DND-41 (cell line): Measurements from ENCODE around the gene CELSR3.

Source experiments
- ATAC-seq: fragments of 200-7000 bp; cut with Tn5 transposase; 3 replicates; pipeline ENCODE4 v1.9.1; 2021; ENCODE audit warnings: low read depth; ENCODE audit not compliant: insufficient read depth
- DNase-seq: peaks from one replicate; pipeline ENCODE4 v3.0.0-alpha.2; 2020
- H2AFZ ChIP-seq: 2 replicates; pipeline ENCODE4 v1.6.0; 2012; ENCODE audit warnings: low read depth, low read length
- H3K27ac ChIP-seq: 2 replicates; pipeline ENCODE4 v1.5.1; 2012; ENCODE audit warnings: low read length, inconsistent platforms
- H3K27me3 ChIP-seq: fragments of 200-600 bp; sonication (generic); 2 replicates; pipeline ENCODE4 v1.6.0; 2012; ENCODE audit warnings: low read length, mild to moderate bottlenecking, inconsistent platforms; ENCODE audit not compliant: insufficient read depth, poor library complexity
- H3K36me3 ChIP-seq: 2 replicates; pipeline ENCODE4 v1.5.1; 2012; ENCODE audit warnings: low read length, inconsistent platforms; ENCODE audit not compliant: insufficient read depth
- H3K4me1 ChIP-seq: 2 replicates; pipeline ENCODE4 v1.5.1; 2012; ENCODE audit warnings: mild to moderate bottlenecking, low read length; ENCODE audit not compliant: insufficient read depth
- H3K4me2 ChIP-seq: 2 replicates; pipeline ENCODE4 v1.6.0; 2012; ENCODE audit warnings: mild to moderate bottlenecking, moderate library complexity, low read length, inconsistent platforms; ENCODE audit not compliant: insufficient read depth
- H3K4me3 ChIP-seq, 2 experiments: fragments of 200-600 bp in 1 of 2; shearing (Covaris generic) in 1 of 2; 2 replicates each; pipeline ENCODE4 v1.5.1; 2012 to 2016; ENCODE audit warnings: inconsistent platforms in 2 of 2, low read length in 2 of 2, mild to moderate bottlenecking in 2 of 2, low read depth in 1 of 2, moderate library complexity in 1 of 2
- H3K79me2 ChIP-seq: 2 replicates; pipeline ENCODE4 v1.6.0; 2012; ENCODE audit warnings: low read length, inconsistent platforms; ENCODE audit not compliant: insufficient read depth
- H3K9ac ChIP-seq: 2 replicates; pipeline ENCODE4 v1.6.0; 2012; ENCODE audit warnings: low read depth, mild to moderate bottlenecking, inconsistent platforms, low read length, moderate library complexity
- H3K9me3 ChIP-seq: 2 replicates; pipeline ENCODE4 v1.5.1; 2012; ENCODE audit warnings: low read length, moderate library complexity, mild to moderate bottlenecking, inconsistent platforms; ENCODE audit not compliant: insufficient read depth, severe bottlenecking
- H4K20me1 ChIP-seq: 2 replicates; pipeline ENCODE4 v1.6.0; 2012; ENCODE audit warnings: low read length; ENCODE audit not compliant: insufficient read depth
- EZH2 ChIP-seq: IDR thresholded peaks from 3 replicates; pipeline ENCODE4 v1.6.1; 2012; ENCODE audit warnings: borderline replicate concordance, low read depth, mild to moderate bottlenecking, moderate library complexity, low read length, inconsistent platforms; ENCODE audit not compliant: severe bottlenecking
- TF ChIP-seq, protein P1 (sequence below): IDR thresholded peaks from 2 replicates; pipeline ENCODE4 v1.5.1; 2012; ENCODE audit warnings: borderline replicate concordance, low read length, moderate library complexity, mild to moderate bottlenecking; ENCODE audit not compliant: poor library complexity, severe bottlenecking; ENCODE audit errors: extremely low read depth

Gene CELSR3

DNA sequence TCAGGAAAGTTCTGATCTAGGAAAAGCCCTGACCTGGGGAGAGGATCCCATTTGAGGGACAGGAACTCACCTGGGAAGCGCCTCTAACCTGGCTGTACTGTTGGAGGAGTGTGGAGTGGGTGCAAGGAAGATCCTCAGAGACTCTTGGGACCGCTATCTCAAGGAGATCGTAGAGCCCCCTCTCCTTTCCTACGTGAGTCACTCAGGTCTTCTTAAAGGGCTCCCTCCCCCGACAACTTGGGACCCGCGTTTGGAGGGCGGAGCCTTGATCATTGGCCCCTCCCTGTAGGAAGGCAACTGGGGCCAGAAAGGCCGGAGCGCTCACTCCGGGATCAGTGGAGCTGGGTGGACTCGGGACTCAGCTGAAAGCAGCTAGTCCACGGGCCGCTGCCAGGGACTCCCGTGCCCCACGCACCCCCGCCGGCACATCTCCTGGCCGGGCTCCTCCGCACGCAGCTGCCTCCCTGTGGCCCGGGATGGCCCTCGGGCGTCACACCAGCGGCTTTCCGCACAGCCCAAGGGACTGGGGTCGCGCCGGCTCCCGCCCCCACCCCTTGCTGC is 27.9 kb downstream of the CELSR3 start:
- H2AFZ ChIP-seq = peak overlapping the region; percentile 95
- H4K20me1 ChIP-seq = peaks cover 16% of the 10 kb centered on the region; the same call in 1 of the 2 replicates
- H3K79me2 ChIP-seq = peaks cover 9% of the 10 kb centered on the region; the same call in 1 of the 2 replicates
- H3K9ac ChIP-seq = peak overlapping the region; percentile 72
- no peaks in the 10 kb centered on the region for H3K9me3 ChIP-seq
- H3K27me3 ChIP-seq = no peaks in the 10 kb centered on the region
- H3K4me1 ChIP-seq = peaks cover 27% of the 10 kb centered on the region
- H3K36me3 ChIP-seq = peaks cover 41% of the 10 kb centered on the region
- TF ChIP-seq, protein P1, sequence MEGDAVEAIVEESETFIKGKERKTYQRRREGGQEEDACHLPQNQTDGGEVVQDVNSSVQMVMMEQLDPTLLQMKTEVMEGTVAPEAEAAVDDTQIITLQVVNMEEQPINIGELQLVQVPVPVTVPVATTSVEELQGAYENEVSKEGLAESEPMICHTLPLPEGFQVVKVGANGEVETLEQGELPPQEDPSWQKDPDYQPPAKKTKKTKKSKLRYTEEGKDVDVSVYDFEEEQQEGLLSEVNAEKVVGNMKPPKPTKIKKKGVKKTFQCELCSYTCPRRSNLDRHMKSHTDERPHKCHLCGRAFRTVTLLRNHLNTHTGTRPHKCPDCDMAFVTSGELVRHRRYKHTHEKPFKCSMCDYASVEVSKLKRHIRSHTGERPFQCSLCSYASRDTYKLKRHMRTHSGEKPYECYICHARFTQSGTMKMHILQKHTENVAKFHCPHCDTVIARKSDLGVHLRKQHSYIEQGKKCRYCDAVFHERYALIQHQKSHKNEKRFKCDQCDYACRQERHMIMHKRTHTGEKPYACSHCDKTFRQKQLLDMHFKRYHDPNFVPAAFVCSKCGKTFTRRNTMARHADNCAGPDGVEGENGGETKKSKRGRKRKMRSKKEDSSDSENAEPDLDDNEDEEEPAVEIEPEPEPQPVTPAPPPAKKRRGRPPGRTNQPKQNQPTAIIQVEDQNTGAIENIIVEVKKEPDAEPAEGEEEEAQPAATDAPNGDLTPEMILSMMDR = no peak
- no peak for TF ChIP-seq EZH2
- peak overlapping the region; percentile 44 for H3K27ac ChIP-seq
- ATAC-seq (peak; percentile 29), DNase-seq (peak; percentile 67)
- H3K4me3 ChIP-seq = peak overlapping the region; percentile 62 to 92
- peak overlapping the region; percentile 99 for H3K4me2 ChIP-seq

DNA sequence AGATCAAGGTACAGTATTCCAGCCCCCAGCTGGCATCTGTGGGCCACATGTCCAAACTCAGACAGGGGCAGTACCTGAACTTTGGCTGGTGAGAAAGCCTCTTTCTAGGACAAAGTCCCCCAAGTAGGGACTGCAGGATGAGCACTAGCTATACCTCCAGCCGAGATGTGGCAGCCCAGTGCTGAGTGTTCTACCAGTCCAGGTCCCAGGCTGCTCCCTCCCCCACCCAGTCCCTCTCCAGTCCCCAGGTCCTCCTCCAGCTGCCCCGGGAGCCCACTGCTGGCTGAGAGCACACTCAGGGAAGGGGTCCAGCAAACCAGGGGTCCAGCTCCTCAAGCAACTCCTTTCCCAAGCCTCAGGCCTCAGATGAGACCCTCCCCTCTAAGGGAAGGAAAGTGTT is 28.9 kb downstream of the CELSR3 start:
- TF ChIP-seq EZH2 = no peak
- TF ChIP-seq, protein P1 = no peak
- H3K4me2 ChIP-seq = peak overlapping the region; percentile 99
- peak overlapping the region in 1 of 2 experiments; percentile 92; a peak in 2 of 4 replicates for H3K4me3 ChIP-seq
- DNase-seq = no peak
- H3K36me3 ChIP-seq = peaks cover 38% of the 10 kb centered on the region
- H3K27ac ChIP-seq = no peak overlapping the region; the same call in 1 of the 2 replicates
- H2AFZ ChIP-seq = no peak overlapping the region
- ATAC-seq = no peak
- H3K27me3 ChIP-seq = no peaks in the 10 kb centered on the region
- no peaks in the 10 kb centered on the region for H3K9me3 ChIP-seq
- peaks cover 9% of the 10 kb centered on the region; the same call in 1 of the 2 replicates for H3K79me2 ChIP-seq
- peaks cover 27% of the 10 kb centered on the region for H3K4me1 ChIP-seq
- peaks cover 16% of the 10 kb centered on the region; the same call in 1 of the 2 replicates for H4K20me1 ChIP-seq
- H3K9ac ChIP-seq = peak overlapping the region; percentile 72; the same call in 1 of the 2 replicates

- Histone ChIP-seq H3K4me3 (no peak overlapping the region), H4K20me1 (peaks cover 16% of the 10 kb centered on the region; the same call in 1 of the 2 replicates), H3K4me1 (peaks cover 27% of the 10 kb centered on the region), H3K27me3 (no peaks in the 10 kb centered on the region), H3K9me3 (no peaks in the 10 kb centered on the region), H3K9ac (no peak overlapping the region), H2AFZ (no peak overlapping the region), H3K36me3 (peaks cover 38% of the 10 kb centered on the region), H3K4me2 (peak overlapping the region; percentile 99; the same call in 1 of the 2 replicates), H3K79me2 (peaks cover 9% of the 10 kb centered on the region; the same call in 1 of the 2 replicates), H3K27ac (no peak overlapping the region)
- TF ChIP-seq, protein P1 = no peak
- no peak for TF ChIP-seq EZH2
- DNase-seq (no peak), ATAC-seq (no peak)
Measured at GRCh38 chr3:48633256-48633655, 29.4 kb downstream of the CELSR3 start.
